ENCODE data around the gene RARB. TPM values are rescaled to one million over a fixed set of nuclear protein-coding genes. Genes with fewer than 3 reads are reported as not detected.

RARB gene
- polyA plus RNA-seq, 1 experiment: 7.8 TPM

GRCh38 chr3:25572336-25572735, 144.3 kb downstream of the RARB start:
- no peaks in the 10 kb centered on the region for H3K36me3 ChIP-seq (ENCODE audit: control insufficient read depth, insufficient read depth, low read length)
- ChIA-PET POLR2A (interaction anchor here (0.6 kb wide), 1 partner anchor 11 kb away, joined by 5 read pairs; no protein-coding TSS in a partner anchor), CTCF (interaction anchor here (1.4 kb wide), 1 partner anchor 12 kb away, joined by 3 read pairs; no protein-coding TSS in a partner anchor)
- no peak for DNase-seq (ENCODE audit: low read depth)
- H3K4me3 ChIP-seq (ENCODE audit: low read depth, low read length): no peak overlapping the region
- no peaks in the 10 kb centered on the region for H3K27me3 ChIP-seq (ENCODE audit: control insufficient read depth, insufficient read depth, low read length)
- TF ChIP-seq, protein P1, sequence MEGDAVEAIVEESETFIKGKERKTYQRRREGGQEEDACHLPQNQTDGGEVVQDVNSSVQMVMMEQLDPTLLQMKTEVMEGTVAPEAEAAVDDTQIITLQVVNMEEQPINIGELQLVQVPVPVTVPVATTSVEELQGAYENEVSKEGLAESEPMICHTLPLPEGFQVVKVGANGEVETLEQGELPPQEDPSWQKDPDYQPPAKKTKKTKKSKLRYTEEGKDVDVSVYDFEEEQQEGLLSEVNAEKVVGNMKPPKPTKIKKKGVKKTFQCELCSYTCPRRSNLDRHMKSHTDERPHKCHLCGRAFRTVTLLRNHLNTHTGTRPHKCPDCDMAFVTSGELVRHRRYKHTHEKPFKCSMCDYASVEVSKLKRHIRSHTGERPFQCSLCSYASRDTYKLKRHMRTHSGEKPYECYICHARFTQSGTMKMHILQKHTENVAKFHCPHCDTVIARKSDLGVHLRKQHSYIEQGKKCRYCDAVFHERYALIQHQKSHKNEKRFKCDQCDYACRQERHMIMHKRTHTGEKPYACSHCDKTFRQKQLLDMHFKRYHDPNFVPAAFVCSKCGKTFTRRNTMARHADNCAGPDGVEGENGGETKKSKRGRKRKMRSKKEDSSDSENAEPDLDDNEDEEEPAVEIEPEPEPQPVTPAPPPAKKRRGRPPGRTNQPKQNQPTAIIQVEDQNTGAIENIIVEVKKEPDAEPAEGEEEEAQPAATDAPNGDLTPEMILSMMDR (IDR thresholded peaks at IDR 0.05; ENCODE audit: insufficient read depth, low read depth, low read length): no peak

GRCh38 chr3:25572919-25573385, 144.9 kb downstream of the RARB start:
- H3K36me3 ChIP-seq (ENCODE audit: control insufficient read depth, insufficient read depth, low read length): no peaks in the 10 kb centered on the region
- DNase-seq (ENCODE audit: low read depth): peak; percentile 50
- no peaks in the 10 kb centered on the region for H3K27me3 ChIP-seq (ENCODE audit: control insufficient read depth, insufficient read depth, low read length)
- ChIA-PET CTCF (interaction anchor here (1.3 to 2.6 kb wide), 4 partner anchors 12 to 132 kb away, joined by 3 to 8 read pairs (median 4); no protein-coding TSS in a partner anchor), POLR2A (interaction anchor here (0.6 kb wide), 1 partner anchor 10 kb away, joined by 5 read pairs; no protein-coding TSS in a partner anchor)
- TF ChIP-seq, protein P1 (IDR thresholded peaks at IDR 0.05; ENCODE audit: insufficient read depth, low read depth, low read length): no peak
- no peak overlapping the region for H3K4me3 ChIP-seq (ENCODE audit: low read depth, low read length)

- TF ChIP-seq, protein P1 (IDR thresholded peaks at IDR 0.05; ENCODE audit: insufficient read depth, low read depth, low read length): no peak
- ChIA-PET POLR2A (no interaction called here), CTCF (interaction anchor here (1.0 to 2.6 kb wide), 6 partner anchors 12 to 132 kb away, joined by 3 to 8 read pairs (median 5); no protein-coding TSS in a partner anchor)
- no peaks in the 10 kb centered on the region for H3K36me3 ChIP-seq (ENCODE audit: control insufficient read depth, insufficient read depth, low read length)
- DNase-seq (ENCODE audit: low read depth): peak; percentile 57
- no peak overlapping the region for H3K4me3 ChIP-seq (ENCODE audit: low read depth, low read length)
- no peaks in the 10 kb centered on the region for H3K27me3 ChIP-seq (ENCODE audit: control insufficient read depth, insufficient read depth, low read length)
These were observed 145.5 kb downstream of the RARB start for GRCh38 chr3:25573386-25574171.

DNA sequence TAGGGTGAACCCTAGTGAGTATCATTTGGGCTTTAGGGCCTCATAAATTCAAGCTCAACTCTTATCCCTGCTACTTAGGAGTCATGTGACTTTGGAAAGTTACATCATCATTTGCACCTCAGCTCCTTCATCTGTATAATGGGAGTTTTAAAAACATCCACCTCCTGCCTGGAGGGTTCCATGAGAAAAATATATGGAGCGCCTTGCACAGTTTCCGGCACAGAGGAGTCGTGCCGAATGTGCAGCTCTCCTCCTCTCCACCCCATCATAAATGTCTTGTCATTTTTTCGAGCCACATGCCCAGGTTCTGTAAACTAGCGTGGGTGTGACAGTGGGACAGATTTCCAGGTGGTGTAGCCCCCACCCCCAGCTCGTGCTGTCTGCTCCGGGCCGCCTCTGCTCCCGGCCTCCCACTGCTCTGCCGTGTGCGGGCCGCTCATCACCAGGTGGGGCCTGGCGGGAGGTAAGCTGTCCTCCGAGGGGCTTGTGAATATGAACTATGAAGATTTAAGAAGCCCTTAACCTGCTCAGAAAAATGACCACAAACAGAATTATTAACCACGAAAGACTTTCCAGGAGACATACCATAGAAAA, 146.2 kb downstream of the RARB start:
- H3K4me3 ChIP-seq (ENCODE audit: low read depth, low read length): no peak overlapping the region
- TF ChIP-seq, protein P1 (IDR thresholded peaks at IDR 0.05; ENCODE audit: insufficient read depth, low read depth, low read length): no peak
- DNase-seq (ENCODE audit: low read depth): no peak
- ChIA-PET CTCF (interaction anchor here (1.0 to 2.6 kb wide), 5 partner anchors 11 to 133 kb away, joined by 3 to 8 read pairs (median 6); no protein-coding TSS in a partner anchor), POLR2A (no interaction called here)
- H3K27me3 ChIP-seq (ENCODE audit: control insufficient read depth, insufficient read depth, low read length): no peaks in the 10 kb centered on the region
- H3K36me3 ChIP-seq (ENCODE audit: control insufficient read depth, insufficient read depth, low read length): no peaks in the 10 kb centered on the region

DNA sequence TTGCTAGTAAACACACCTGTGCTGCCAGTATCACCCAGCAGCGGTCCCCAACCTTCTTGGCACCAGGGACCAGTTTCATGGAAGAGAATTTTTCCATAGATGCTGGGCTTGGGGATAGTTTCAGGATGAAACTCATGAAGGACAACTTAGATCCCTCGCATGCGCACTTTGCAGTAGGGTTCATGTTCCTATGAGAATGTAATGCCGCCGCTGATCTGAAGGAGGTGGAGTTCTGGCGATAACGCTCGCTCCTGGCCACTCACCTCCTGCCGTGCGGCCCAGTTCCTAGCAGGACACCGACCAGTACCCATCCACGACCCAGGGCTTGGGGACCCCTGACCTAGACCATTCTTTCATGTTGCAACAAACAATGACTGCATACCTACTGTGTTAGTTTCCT, 146.9 kb downstream of the RARB start:
- Histone ChIP-seq H3K4me3 (ENCODE audit: low read depth, low read length) (no peak overlapping the region), H3K27me3 (ENCODE audit: control insufficient read depth, insufficient read depth, low read length) (no peaks in the 10 kb centered on the region), H3K36me3 (ENCODE audit: control insufficient read depth, insufficient read depth, low read length) (no peaks in the 10 kb centered on the region)
- POLR2A ChIA-PET: no interaction called here
- no peak for DNase-seq (ENCODE audit: low read depth)
- CTCF ChIA-PET: interaction anchor here (0.9 to 2.6 kb wide), 4 partner anchors 13 to 120 kb away, joined by 3 to 8 read pairs (median 6); no protein-coding TSS in a partner anchor
- TF ChIP-seq, protein P1 (IDR thresholded peaks at IDR 0.05; ENCODE audit: insufficient read depth, low read depth, low read length): no peak
